Measurements from ENCODE around the gene RNASE7.

GRCh38 chr14:21022686-21023085 lies 19.5 kb upstream of the RNASE7 start:
- TF ChIP-seq POLR2A (IDR thresholded peaks at IDR 0.05) (no peak), CTCF (IDR thresholded peaks at IDR 0.05) (no peak)

All from uterus (tissue), 2 donors.